Endothelial cell of umbilical vein (primary cell): ENCODE results near the gene PRELID3B. TPM values are rescaled to one million over a fixed set of nuclear protein-coding genes. Genes with fewer than 3 reads are reported as not detected.

Experiments
- BruUV-seq: library from RNA; stranded (reverse); fragments of 400-500 nt; replicated peaks from 2 replicates; lab custom pipeline; 2021; lab: Mats Ljungman, UMichigan
- CTCF ChIA-PET: fragments of 300-600, 350-600 bp; sonication (Branson Sonifier 250); formaldehyde crosslinking; loops from one replicate; lab custom pipeline; 2021; ENCODE audit warnings: antibody characterized with exemption, inconsistent platforms; lab: Charles Lee
- POLR2A ChIA-PET: fragments of 300-600, 350-600 bp; sonication (Branson Sonifier 250); formaldehyde crosslinking; loops from one replicate; lab custom pipeline; 2021; ENCODE audit warnings: antibody characterized with exemption, inconsistent platforms; lab: Charles Lee
- DNase-seq: peaks from one replicate; pipeline ENCODE4 v3.0.0-alpha.2; 2011; ENCODE audit warnings: low read depth, low spot score
- FAIRE-seq: peaks from 2 replicates; lab custom pipeline; 2011; peaks lifted over from hg19 to GRCh38; lab: Jason Lieb, UNC
- H2AFZ ChIP-seq: 2 replicates; pipeline ENCODE4 v1.6.0; 2012; ENCODE audit warnings: low read depth, low read length, control low read depth, inconsistent platforms
- H3K27ac ChIP-seq: 2 replicates; pipeline ENCODE4 v1.5.1; 2011; ENCODE audit warnings: low read depth, mild to moderate bottlenecking, control low read depth, low read length, moderate library complexity; ENCODE audit not compliant: insufficient read depth
- H3K27me3 ChIP-seq, 2 experiments: 2 replicates each; pipeline versions ENCODE4 v1.6.0 to v1.6.1; 2011; ENCODE audit warnings: low read length in 2 of 2, mixed read lengths in 1 of 2; ENCODE audit not compliant: control insufficient read depth in 2 of 2, insufficient read depth in 2 of 2
- H3K36me3 ChIP-seq, 2 experiments: 2 replicates in 1 of 2; 3 replicates in 1 of 2; pipeline ENCODE4 v1.5.1; 2011; ENCODE audit warnings: low read length in 2 of 2, mild to moderate bottlenecking in 1 of 2, moderate library complexity in 1 of 2; ENCODE audit not compliant: control insufficient read depth in 2 of 2, insufficient read depth in 2 of 2; ENCODE audit errors: extremely low read depth in 1 of 2
- H3K4me1 ChIP-seq: 3 replicates; pipeline ENCODE4 v1.5.1; 2011; ENCODE audit warnings: mild to moderate bottlenecking, low read length; ENCODE audit not compliant: control insufficient read depth, insufficient read depth; ENCODE audit errors: extremely low read depth
- H3K4me2 ChIP-seq: 2 replicates; pipeline ENCODE4 v1.6.1; 2011; ENCODE audit warnings: low read length, control low read depth, mixed read lengths; ENCODE audit not compliant: insufficient read depth
- H3K4me3 ChIP-seq, 3 experiments: fragments of 200-600 bp in 1 of 3; sonication (generic), shearing (Covaris generic) in 1 of 3; replicated peaks in 1 of 3; 2 replicates each; pipeline ENCODE4 v1.5.1; 2011 to 2016; ENCODE audit warnings: control low read depth in 3 of 3, low read length in 3 of 3, mild to moderate bottlenecking in 2 of 3, inconsistent platforms in 1 of 3, low read depth in 1 of 3, moderate library complexity in 1 of 3; ENCODE audit not compliant: insufficient read depth in 1 of 3
- H3K79me2 ChIP-seq: 2 replicates; pipeline ENCODE4 v1.6.0; 2012; ENCODE audit warnings: low read length, inconsistent platforms; ENCODE audit not compliant: control insufficient read depth, insufficient read depth
- H3K9ac ChIP-seq: replicated peaks from 2 replicates; pipeline ENCODE3; 2011; ENCODE audit warnings: low read length, control low read depth; ENCODE audit not compliant: insufficient read depth; ENCODE audit errors: extremely low read depth
- H3K9me1 ChIP-seq: replicated peaks from 3 replicates; pipeline ENCODE4 v1.6.0; 2011; ENCODE audit warnings: mild to moderate bottlenecking, low read length; ENCODE audit not compliant: control insufficient read depth, insufficient read depth; ENCODE audit errors: extremely low read depth
- H3K9me3 ChIP-seq: replicated peaks from 2 replicates; pipeline ENCODE4 v1.5.1; 2012; ENCODE audit warnings: low read length, inconsistent platforms; ENCODE audit not compliant: control insufficient read depth, insufficient read depth
- H4K20me1 ChIP-seq: replicated peaks from 2 replicates; pipeline ENCODE3; 2011; ENCODE audit warnings: mild to moderate bottlenecking, low read length; ENCODE audit not compliant: control insufficient read depth, insufficient read depth; ENCODE audit errors: extremely low read depth
- CTCF ChIP-seq, 2 donors: IDR thresholded peaks; 1 replicate in 1 of 2; 2 replicates in 1 of 2; pipeline ENCODE4 v1.5.1; 2011; ENCODE audit warnings: low read length in 2 of 2, mild to moderate bottlenecking in 2 of 2, moderate library complexity in 2 of 2, control low read depth in 1 of 2, inconsistent platforms in 1 of 2, low read depth in 1 of 2; ENCODE audit not compliant: insufficient read depth in 1 of 2; ENCODE audit errors: extremely low read depth in 1 of 2
- EZH2 ChIP-seq: IDR thresholded peaks from 2 replicates; pipeline ENCODE4 v1.6.1; 2012; ENCODE audit warnings: borderline replicate concordance, low read depth, mild to moderate bottlenecking, moderate library complexity, low read length, inconsistent platforms; ENCODE audit not compliant: severe bottlenecking
- FOS ChIP-seq: IDR thresholded peaks from 2 replicates; pipeline ENCODE4 v1.6.1; 2011; ENCODE audit warnings: mild to moderate bottlenecking, low read length, moderate library complexity, borderline replicate concordance; ENCODE audit not compliant: insufficient read depth
- GATA2 ChIP-seq: IDR thresholded peaks from 2 replicates; pipeline ENCODE4 v1.7.0; 2011; ENCODE audit warnings: low read depth, mild to moderate bottlenecking, moderate library complexity, mixed read lengths, low read length; ENCODE audit not compliant: insufficient read length, insufficient read depth
- JUN ChIP-seq: IDR thresholded peaks from 2 replicates; pipeline ENCODE4 v1.6.1; 2011; ENCODE audit warnings: borderline replicate concordance, low read depth; ENCODE audit not compliant: insufficient read length, insufficient read depth
- MAX ChIP-seq: IDR thresholded peaks from 2 replicates; pipeline ENCODE4 v1.6.1; 2011; ENCODE audit not compliant: insufficient read depth, insufficient read length
- MYC ChIP-seq: IDR thresholded peaks from one replicate; pipeline ENCODE4 v1.6.1; 2011; ENCODE audit warnings: mild to moderate bottlenecking, low read depth, low read length
- POLR2A ChIP-seq: IDR thresholded peaks from 2 replicates; pipeline ENCODE4 v1.6.1; 2012; ENCODE audit warnings: low read depth, mild to moderate bottlenecking, control low read depth, low read length
- POLR2AphosphoS5 ChIP-seq: IDR thresholded peaks from 2 replicates; pipeline ENCODE4 v1.6.1; 2012; ENCODE audit warnings: low read depth, mild to moderate bottlenecking, control low read depth, low read length, moderate library complexity; ENCODE audit not compliant: insufficient read depth
- dilution Hi-C: fragments of 300-500 bp; cut with MboI; formaldehyde crosslinking; loops from one replicate; pipeline ENCODE4 v1.15.0; 2019; ENCODE audit warnings: low sequenced_read_pairs; ENCODE audit not compliant: extremely low pct_ligation_motif_present
- intact Hi-C: fragments of 100-400 bp; cut with micrococcal nuclease; formaldehyde crosslinking; loops from one replicate; pipeline ENCODE4 v1.10.0; 2022
- polyA plus RNA-seq, 4 experiments: library from polyadenylated mRNA; depleted of rRNA in 3 of 4; stranded (reverse) in 3 of 4; unstranded in 1 of 4; fragments of >200 nt; gene quantifications; 2 replicates each; pipeline versions ENCODE4 v1.2.1 to v1.2.3, GENCODE V29; 2011 to 2012; ENCODE audit warnings: missing spikeins in 1 of 4
- total RNA-seq: library from RNA; stranded (reverse); gene quantifications from 2 replicates; pipeline ENCODE4 v1.2.3, GENCODE V29; 2021

Gene PRELID3B
- total and polyA plus RNA-seq, 2 donors (not counting 3 experiments of a cell fraction or from before 2014, with no cell fraction given) = 14.9 to 57.2 TPM

GRCh38 chr20:59024111-59024530 is 18.5 kb downstream of the PRELID3B start:
- FAIRE-seq (no peak), DNase-seq (no peak)
- H3K4me1 ChIP-seq = peaks cover 13% of the 10 kb centered on the region
- dilution Hi-C loops = no loop called here
- POLR2A ChIA-PET = no interaction called here
- no peak overlapping the region for H3K27ac ChIP-seq
- no peaks in the 10 kb centered on the region for H4K20me1 ChIP-seq
- no peak overlapping the region for H3K9ac ChIP-seq
- no peak overlapping the region for H3K4me2 ChIP-seq
- H3K36me3 ChIP-seq = peaks cover 15 to 18% of the 10 kb centered on the region in 2 experiments
- no peaks in the 10 kb centered on the region for H3K9me1 ChIP-seq
- H3K4me3 ChIP-seq = no peak overlapping the region
- H3K9me3 ChIP-seq = no peaks in the 10 kb centered on the region
- H3K27me3 ChIP-seq = no peaks in the 10 kb centered on the region
- no peak overlapping the region for H2AFZ ChIP-seq
- intact Hi-C loops = no loop called here
- CTCF ChIA-PET = interaction anchor here (1.8 kb wide), 1 partner anchor 8 kb away, joined by 7 read pairs; the partner anchor contains the start of gene ATP5F1E
- no TSS peak for BruUV-seq
- H3K79me2 ChIP-seq = peaks cover 48% of the 10 kb centered on the region
- no peak for TF ChIP-seq POLR2A
- TF ChIP-seq MAX = no peak
- no peak for TF ChIP-seq EZH2
- TF ChIP-seq GATA2 = no peak
- TF ChIP-seq FOS = no peak
- no peak for TF ChIP-seq POLR2AphosphoS5
- TF ChIP-seq MYC = no peak

GRCh38 chr20:59023616-59024015 is 19.0 kb downstream of the PRELID3B start:
- ChIA-PET POLR2A (no interaction called here), CTCF (interaction anchor here (1.8 kb wide), 1 partner anchor 9 kb away, joined by 7 read pairs; the partner anchor contains the start of gene ATP5F1E)
- no peak for TF ChIP-seq JUN
- TF ChIP-seq CTCF (IDR thresholded peaks at IDR 0.05; ENCODE audit: extremely low read depth in 1 of 2, insufficient read depth in 1 of 2, low read depth in 1 of 2, low read length in 2 of 2) = no peak
- no peak for TF ChIP-seq MYC
- no peak for TF ChIP-seq FOS
- TF ChIP-seq POLR2AphosphoS5 = no peak
- TF ChIP-seq EZH2 = no peak
- no peak for TF ChIP-seq POLR2A
- TF ChIP-seq MAX = no peak
- TF ChIP-seq GATA2 = no peak
- H3K9me3 ChIP-seq = no peaks in the 10 kb centered on the region
- no peak overlapping the region for H3K4me2 ChIP-seq
- no peaks in the 10 kb centered on the region for H3K9me1 ChIP-seq
- no peak for FAIRE-seq
- H3K9ac ChIP-seq = no peak overlapping the region
- no peak overlapping the region for H2AFZ ChIP-seq
- H4K20me1 ChIP-seq = no peaks in the 10 kb centered on the region
- H3K79me2 ChIP-seq = peaks cover 43% of the 10 kb centered on the region
- H3K27me3 ChIP-seq = no peaks in the 10 kb centered on the region
- peaks cover 9% of the 10 kb centered on the region for H3K4me1 ChIP-seq
- no peak overlapping the region for H3K4me3 ChIP-seq
- intact Hi-C loops = no loop called here
- dilution Hi-C loops = no loop called here
- DNase-seq = no peak
- H3K36me3 ChIP-seq = peaks cover 15 to 18% of the 10 kb centered on the region in 2 experiments
- no peak overlapping the region for H3K27ac ChIP-seq
- no TSS peak for BruUV-seq
